BLaER1 (cell line): ENCODE data around the gene ELMO1.

Source experiments
- H3K27ac ChIP-seq: shearing (Covaris generic); formaldehyde crosslinking; 2 replicates; pipeline ENCODE4 v1.8.1; 2022
- H3K27me3 ChIP-seq: shearing (Covaris generic); formaldehyde crosslinking; 2 replicates; pipeline ENCODE4 v1.8.1; 2022
- H3K36me3 ChIP-seq: shearing (Covaris generic); formaldehyde crosslinking; 2 replicates; pipeline ENCODE4 v1.8.1; 2022
- H3K4me1 ChIP-seq: shearing (Covaris generic); formaldehyde crosslinking; 2 replicates; pipeline ENCODE4 v1.8.1; 2022
- H3K4me2 ChIP-seq: shearing (Covaris generic); formaldehyde crosslinking; 2 replicates; pipeline ENCODE4 v1.8.1; 2022
- H3K4me3 ChIP-seq: shearing (Covaris generic); formaldehyde crosslinking; 2 replicates; pipeline ENCODE4 v1.8.1; 2022
- H3K9ac ChIP-seq: shearing (Covaris generic); formaldehyde crosslinking; 2 replicates; pipeline ENCODE4 v1.8.1; 2022
- H3K9me3 ChIP-seq: shearing (Covaris generic); formaldehyde crosslinking; 2 replicates; pipeline ENCODE4 v1.8.1; 2022
- H4K20me1 ChIP-seq: shearing (Covaris generic); formaldehyde crosslinking; 2 replicates; pipeline ENCODE4 v1.8.1; 2022
- Cebpa-rat ChIP-seq: shearing (Covaris generic); IDR thresholded peaks from 2 replicates; pipeline ENCODE4 v1.8.1; 2022

The ELMO1 gene

DNA sequence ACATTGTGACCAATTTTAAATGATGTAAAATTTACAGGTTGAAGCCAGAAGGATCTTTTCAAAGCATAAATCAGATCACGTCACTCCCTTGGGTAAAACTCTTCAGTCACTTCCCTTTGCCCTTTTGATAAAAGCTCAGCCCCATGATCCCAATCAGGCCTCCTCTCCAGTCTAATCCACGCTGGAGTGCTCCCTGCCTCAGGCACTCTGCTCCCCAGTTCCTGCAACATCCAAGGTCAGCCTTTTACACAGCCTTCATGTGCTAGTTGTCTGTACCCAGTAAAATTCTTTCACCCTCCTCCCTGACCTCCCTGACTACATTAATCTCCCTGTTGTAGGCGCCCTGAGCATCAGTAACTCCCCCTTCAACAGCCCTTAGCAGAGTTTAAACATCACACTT lies 14.1 kb downstream of the ELMO1 start:
- no peaks in the 10 kb centered on the region for H3K9me3 ChIP-seq
- peaks cover 10% of the 10 kb centered on the region; the same call in 1 of the 2 replicates for H4K20me1 ChIP-seq
- H3K36me3 ChIP-seq: no peaks in the 10 kb centered on the region
- H3K9ac ChIP-seq: no peak overlapping the region
- no peak overlapping the region for H3K4me2 ChIP-seq
- TF ChIP-seq Cebpa-rat: no peak
- no peak overlapping the region for H3K27ac ChIP-seq
- no peak overlapping the region for H3K4me3 ChIP-seq
- peaks cover 15% of the 10 kb centered on the region for H3K4me1 ChIP-seq
- H3K27me3 ChIP-seq: no peaks in the 10 kb centered on the region

DNA sequence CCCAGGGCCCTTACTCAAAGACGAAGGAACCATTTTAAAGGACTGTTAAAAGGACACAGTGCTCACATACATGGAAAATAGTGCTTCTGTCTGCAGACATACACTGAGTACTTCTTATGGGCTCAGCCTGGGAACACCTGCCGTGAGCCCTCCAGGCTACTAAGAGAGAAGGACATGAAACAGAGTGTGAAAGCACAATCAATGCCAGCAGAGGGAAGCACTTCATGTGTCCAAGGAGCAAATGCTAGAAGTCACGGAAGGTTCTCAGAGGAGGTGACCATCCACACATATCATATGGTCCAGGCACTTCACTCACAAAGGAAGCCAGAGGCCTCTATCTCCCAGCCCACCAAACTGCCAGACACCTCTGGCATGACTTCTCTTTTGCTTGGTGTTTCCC lies 15.5 kb downstream of the ELMO1 start:
- H3K4me1 ChIP-seq: peaks cover 15% of the 10 kb centered on the region
- H3K4me2 ChIP-seq: peak overlapping the region; percentile 35
- H3K27ac ChIP-seq: no peak overlapping the region
- no peak for TF ChIP-seq Cebpa-rat
- H3K36me3 ChIP-seq: 0 out of 2 replicates have a peak, but pooled peaks cover 11% of the 10 kb centered on the region
- no peak overlapping the region for H3K4me3 ChIP-seq
- peaks cover 10% of the 10 kb centered on the region; the same call in 1 of the 2 replicates for H4K20me1 ChIP-seq
- no peaks in the 10 kb centered on the region for H3K27me3 ChIP-seq
- H3K9ac ChIP-seq: no peak overlapping the region
- H3K9me3 ChIP-seq: no peaks in the 10 kb centered on the region

DNA sequence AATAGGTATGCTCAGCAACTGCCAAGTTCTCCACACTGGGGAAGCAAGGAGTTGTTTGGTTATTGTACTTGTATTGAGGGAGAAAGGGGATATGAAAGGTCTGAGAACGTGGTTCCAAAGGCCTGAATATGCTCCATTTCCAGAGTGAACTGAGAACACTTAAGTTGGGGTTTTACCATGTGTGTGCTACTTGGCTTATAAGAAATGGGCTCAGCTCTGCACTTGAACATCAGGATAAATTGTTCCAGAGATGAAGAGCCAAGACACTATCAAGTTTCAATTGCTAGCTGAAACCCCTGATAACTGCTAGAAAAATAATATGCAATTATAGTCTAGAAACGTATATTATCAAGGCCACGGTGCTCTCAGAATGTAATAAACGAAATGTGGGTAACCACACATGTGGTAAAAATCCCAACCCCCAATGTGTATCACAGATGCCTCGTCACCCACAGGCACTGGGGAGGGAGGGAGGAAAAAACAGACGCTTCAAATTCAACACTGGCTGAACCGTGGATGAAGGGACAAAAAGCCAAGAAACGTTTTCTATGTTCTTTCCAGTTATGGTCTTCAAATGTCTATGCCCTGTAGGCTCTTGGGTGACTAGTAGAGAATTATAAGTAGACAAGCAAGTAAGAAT lies 16.3 kb downstream of the ELMO1 start:
- 0 out of 2 replicates have a peak, but pooled peaks cover 11% of the 10 kb centered on the region for H3K36me3 ChIP-seq
- no peak for TF ChIP-seq Cebpa-rat
- H3K9ac ChIP-seq: no peak overlapping the region
- H3K4me3 ChIP-seq: no peak overlapping the region
- H3K9me3 ChIP-seq: no peaks in the 10 kb centered on the region
- no peaks in the 10 kb centered on the region for H3K27me3 ChIP-seq
- peaks cover 10% of the 10 kb centered on the region; the same call in 1 of the 2 replicates for H4K20me1 ChIP-seq
- peak overlapping the region; percentile 35 for H3K4me2 ChIP-seq
- H3K4me1 ChIP-seq: peaks cover 15% of the 10 kb centered on the region
- H3K27ac ChIP-seq: no peak overlapping the region

DNA sequence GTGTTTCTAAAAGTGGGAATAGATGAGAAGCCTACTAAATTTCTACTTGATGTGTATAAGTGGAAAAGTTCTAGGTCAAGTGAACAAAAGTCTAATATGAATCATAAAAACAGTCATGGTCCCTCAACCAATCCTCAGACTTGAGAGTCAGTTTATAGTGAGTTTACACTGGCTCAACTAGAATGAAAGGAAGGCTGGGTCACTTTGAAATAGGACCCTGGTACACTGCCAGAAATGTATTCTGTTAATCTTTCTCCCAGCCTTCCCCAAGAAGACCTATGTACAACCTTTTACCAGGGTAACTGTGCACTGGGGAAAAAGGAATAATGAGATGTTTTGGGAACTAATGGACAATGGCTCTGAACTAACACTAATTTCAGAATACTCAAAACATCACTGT lies 17.3 kb downstream of the ELMO1 start:
- H4K20me1 ChIP-seq: peaks cover 10% of the 10 kb centered on the region; the same call in 1 of the 2 replicates
- no peak overlapping the region for H3K4me3 ChIP-seq
- H3K27ac ChIP-seq: no peak overlapping the region
- peaks cover 15% of the 10 kb centered on the region for H3K4me1 ChIP-seq
- no peaks in the 10 kb centered on the region for H3K9me3 ChIP-seq
- H3K36me3 ChIP-seq: 0 out of 2 replicates have a peak, but pooled peaks cover 11% of the 10 kb centered on the region
- no peaks in the 10 kb centered on the region for H3K27me3 ChIP-seq
- no peak overlapping the region for H3K9ac ChIP-seq
- H3K4me2 ChIP-seq: no peak overlapping the region
- TF ChIP-seq Cebpa-rat: no peak

DNA sequence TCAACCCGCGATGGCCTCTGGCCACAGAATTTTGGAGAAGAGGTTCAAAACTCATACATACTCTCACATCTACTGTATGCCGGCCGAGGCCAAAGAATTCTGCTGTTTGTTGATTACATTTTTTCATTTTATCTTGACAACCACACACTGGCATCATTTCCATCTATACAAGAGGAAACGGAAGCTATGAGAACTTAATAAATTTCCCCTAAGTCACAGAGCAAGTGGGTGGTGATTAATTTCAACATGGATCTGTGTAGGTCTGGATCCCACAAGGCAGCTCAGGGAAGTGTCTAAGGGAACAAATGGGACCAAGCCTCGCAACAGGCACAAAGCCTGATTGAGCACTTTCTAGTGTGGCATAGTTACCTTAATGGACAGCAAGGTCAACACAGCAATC lies 18.0 kb downstream of the ELMO1 start:
- Histone ChIP-seq H3K27me3 (no peaks in the 10 kb centered on the region), H3K9me3 (no peaks in the 10 kb centered on the region), H3K4me2 (no peak overlapping the region), H3K27ac (no peak overlapping the region), H3K4me3 (no peak overlapping the region), H3K4me1 (peaks cover 15% of the 10 kb centered on the region), H3K9ac (no peak overlapping the region), H3K36me3 (0 out of 2 replicates have a peak, but pooled peaks cover 11% of the 10 kb centered on the region), H4K20me1 (peaks cover 10% of the 10 kb centered on the region; the same call in 1 of the 2 replicates)
- no peak for TF ChIP-seq Cebpa-rat

DNA sequence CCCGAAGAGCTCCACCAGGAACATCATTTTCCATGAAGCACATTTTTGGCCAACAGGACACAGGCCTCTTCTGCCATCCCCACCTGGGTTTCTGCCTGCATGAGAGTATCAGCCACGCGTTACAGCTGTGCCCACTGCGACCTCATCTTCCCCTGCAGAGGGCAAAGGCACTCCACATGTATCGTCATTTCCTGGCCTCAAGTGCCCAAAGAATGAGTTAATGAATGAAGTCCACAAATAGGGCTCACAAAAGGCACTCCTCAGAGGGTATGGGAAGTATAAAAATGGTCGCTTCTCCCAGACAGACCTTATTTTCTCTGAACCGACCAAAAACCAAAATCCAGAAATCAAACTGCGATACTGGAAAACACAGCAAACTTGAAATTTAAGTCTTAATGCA lies 18.5 kb downstream of the ELMO1 start:
- no peak overlapping the region for H3K27ac ChIP-seq
- H3K4me3 ChIP-seq: no peak overlapping the region
- H3K9me3 ChIP-seq: no peaks in the 10 kb centered on the region
- H3K4me2 ChIP-seq: no peak overlapping the region
- H3K9ac ChIP-seq: no peak overlapping the region
- peaks cover 15% of the 10 kb centered on the region for H3K4me1 ChIP-seq
- no peak for TF ChIP-seq Cebpa-rat
- peaks cover 10% of the 10 kb centered on the region; the same call in 1 of the 2 replicates for H4K20me1 ChIP-seq
- no peaks in the 10 kb centered on the region for H3K27me3 ChIP-seq
- H3K36me3 ChIP-seq: 0 out of 2 replicates have a peak, but pooled peaks cover 11% of the 10 kb centered on the region

DNA sequence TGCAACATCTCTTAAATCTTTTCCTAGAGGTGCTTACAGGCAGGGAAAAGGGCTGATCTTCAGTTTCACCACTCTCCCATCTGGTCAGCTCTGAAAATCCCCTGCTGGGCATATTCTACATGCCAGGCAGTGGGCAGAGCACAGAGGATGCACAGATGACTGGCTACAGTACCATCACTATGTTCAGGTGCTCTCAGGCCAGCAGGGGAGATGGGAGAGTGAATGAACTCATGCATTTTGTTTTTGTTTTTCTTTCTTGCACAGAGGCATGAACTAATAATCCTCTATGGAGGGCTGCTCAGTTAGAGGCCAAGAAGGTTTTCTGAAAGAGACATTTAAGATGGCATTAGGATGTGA lies 19.3 kb downstream of the ELMO1 start:
- Histone ChIP-seq H3K36me3 (0 out of 2 replicates have a peak, but pooled peaks cover 11% of the 10 kb centered on the region), H3K27me3 (no peaks in the 10 kb centered on the region), H3K4me2 (no peak overlapping the region), H3K4me1 (peaks cover 15% of the 10 kb centered on the region), H3K4me3 (no peak overlapping the region), H3K9ac (no peak overlapping the region), H3K27ac (no peak overlapping the region), H3K9me3 (no peaks in the 10 kb centered on the region), H4K20me1 (peaks cover 10% of the 10 kb centered on the region; the same call in 1 of the 2 replicates)
- no peak for TF ChIP-seq Cebpa-rat

DNA sequence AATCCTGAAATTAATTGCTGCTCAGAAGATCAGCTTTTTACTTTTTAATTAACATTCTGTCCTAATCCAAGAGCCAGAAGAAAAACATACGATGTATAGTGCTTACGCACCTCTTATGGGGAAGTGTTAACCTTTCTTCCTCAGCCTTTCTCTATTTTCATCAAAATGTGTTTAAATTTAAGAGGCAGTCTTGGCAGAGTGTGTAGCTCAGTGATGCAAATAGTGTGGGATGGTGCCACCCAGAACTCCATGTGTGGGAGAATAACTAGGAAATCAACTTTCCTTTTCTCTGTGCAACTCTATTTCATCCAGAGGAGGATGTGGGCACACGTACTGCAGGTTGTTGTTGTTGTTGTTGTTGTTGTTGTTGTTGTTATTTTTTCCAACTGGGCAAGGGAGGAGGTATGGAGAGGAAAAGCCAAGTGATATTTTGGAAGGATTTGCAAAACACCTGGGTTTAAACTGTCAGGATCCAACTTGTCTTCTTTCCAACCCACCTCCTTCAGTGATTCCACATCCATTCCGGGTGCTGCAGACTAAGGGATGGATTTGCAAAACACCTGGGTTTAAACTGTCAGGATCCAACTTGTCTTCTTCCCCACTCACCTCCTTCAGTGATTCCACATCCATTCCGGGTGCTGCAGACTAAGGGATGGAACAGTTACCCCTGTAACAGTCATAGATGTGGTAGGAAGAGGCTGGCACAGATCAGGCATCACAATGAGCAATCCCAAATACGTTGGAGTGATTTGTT lies 19.8 kb downstream of the ELMO1 start:
- Histone ChIP-seq H3K4me3 (no peak overlapping the region), H3K4me2 (no peak overlapping the region), H3K36me3 (0 out of 2 replicates have a peak, but pooled peaks cover 11% of the 10 kb centered on the region), H3K4me1 (peaks cover 15% of the 10 kb centered on the region), H3K27me3 (no peaks in the 10 kb centered on the region), H3K9ac (no peak overlapping the region), H3K27ac (no peak overlapping the region), H4K20me1 (peaks cover 10% of the 10 kb centered on the region; the same call in 1 of the 2 replicates), H3K9me3 (no peaks in the 10 kb centered on the region)
- no peak for TF ChIP-seq Cebpa-rat

DNA sequence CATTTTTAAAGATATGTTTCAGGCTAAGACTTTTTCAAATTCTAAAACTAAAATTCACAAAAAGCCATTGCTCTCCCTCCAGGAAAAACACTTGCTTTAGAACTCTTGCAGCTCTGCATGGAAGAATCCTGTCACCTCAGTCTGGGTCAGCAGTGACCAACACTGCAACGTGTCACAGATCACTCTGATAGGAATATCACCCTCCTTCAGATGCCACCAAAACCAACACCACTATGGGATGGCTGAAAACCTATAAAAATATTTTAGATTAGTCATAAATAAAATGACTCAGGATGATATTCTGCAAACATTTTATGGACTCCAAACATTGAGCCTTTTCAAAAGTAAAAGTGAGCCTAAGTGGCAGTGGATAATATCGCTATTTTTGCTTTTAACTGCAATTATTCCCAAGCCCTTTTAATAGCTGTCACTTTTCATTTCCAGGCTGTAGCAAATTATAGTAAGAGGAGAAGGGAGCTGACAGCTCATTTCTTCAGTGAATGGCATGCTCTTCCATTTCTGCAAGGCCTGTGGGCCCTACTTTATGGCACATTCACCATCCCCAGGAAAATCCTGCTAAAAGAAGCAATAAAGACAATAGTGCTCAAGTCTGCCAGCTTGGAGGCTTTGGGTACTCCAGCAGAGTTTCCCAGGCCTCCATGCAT lies 21.3 kb downstream of the ELMO1 start:
- Histone ChIP-seq H3K27me3 (no peaks in the 10 kb centered on the region), H3K4me1 (peaks cover 3% of the 10 kb centered on the region), H3K27ac (no peak overlapping the region), H3K9ac (no peak overlapping the region), H3K4me2 (no peak overlapping the region), H3K4me3 (no peak overlapping the region), H4K20me1 (0 out of 2 replicates have a peak, but pooled peaks cover under 1% of the 10 kb centered on the region), H3K9me3 (no peaks in the 10 kb centered on the region), H3K36me3 (0 out of 2 replicates have a peak, but pooled peaks cover 11% of the 10 kb centered on the region)
- no peak for TF ChIP-seq Cebpa-rat
